NOMO-1 treated with DMSO at 0.1 percent for 48 hours (cell line): ENCODE results near the gene BCAS1.

ENCODE experiments used
- DNase-seq: peaks from one replicate; lab custom pipeline; 2025; ENCODE audit not compliant: unreplicated experiment; lab: John Stamatoyannopoulos, UW

BCAS1 gene

DNA sequence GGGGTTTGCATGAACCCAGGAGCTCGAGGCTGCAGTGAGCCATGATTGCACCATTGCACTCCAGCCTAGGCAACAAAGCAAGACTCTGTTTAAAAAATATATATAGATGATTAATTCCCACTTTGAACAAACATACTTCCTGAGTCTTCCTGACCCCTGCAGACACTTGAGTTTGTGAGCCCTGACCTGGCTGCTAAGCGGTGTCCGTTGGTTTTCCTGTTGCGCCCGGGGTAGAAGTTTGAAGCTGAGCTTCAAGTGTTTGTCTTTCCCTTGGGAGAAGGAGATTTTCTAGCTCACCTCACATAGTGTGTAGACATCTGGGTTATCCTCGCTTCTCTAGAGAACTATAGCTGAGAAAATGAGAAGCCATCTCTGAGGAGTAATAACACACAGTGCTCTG lies 11.7 kb upstream of the BCAS1 start:
- DNase-seq: no peak

DNA sequence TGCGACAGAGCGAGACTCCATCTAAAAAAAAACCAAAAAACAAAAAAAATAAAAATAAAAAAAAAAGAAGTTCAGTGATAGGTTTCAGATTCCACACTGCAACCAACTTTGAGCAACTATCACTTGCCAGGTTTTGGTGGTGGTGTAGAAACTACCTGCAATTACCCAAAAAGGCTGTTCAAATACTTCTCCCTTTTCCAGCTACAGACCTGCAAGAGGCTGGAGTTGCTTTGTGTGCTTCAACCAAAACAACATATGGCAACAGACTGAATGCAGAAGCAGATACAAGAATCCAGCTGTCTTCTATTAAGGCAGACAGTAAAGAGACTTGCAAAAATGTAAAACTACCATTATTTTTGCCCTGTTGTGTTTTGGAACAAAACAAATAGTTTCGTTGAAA lies 9.3 kb upstream of the BCAS1 start:
- peak; percentile 28 for DNase-seq

- DNase-seq: peak; percentile 46
Observed at GRCh38 chr20:54078296-54078984, 8.0 kb upstream of the BCAS1 start.

GRCh38 chr20:54076259-54076658 lies 5.9 kb upstream of the BCAS1 start:
- no peak for DNase-seq

DNA sequence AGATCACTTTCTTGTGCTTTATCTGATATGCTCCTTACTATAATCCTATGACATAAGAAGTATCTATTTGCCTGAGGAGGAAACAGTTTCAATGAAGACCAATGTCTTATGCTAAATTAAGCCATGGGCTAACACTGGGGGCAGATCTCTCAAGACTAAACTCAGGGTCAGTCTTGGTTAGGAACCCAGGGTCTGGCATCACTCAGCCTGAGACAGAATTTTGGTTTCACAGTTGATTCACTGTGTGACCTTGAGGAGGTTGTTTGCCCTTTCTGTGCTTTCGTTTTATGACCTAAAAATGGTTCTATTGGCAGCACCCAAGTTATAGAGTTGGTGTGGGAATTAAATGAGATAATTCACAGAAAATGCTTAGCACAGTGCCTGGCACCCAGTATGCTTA lies 4.9 kb upstream of the BCAS1 start:
- DNase-seq: no peak

GRCh38 chr20:54074511-54074910 lies 4.1 kb upstream of the BCAS1 start:
- DNase-seq: no peak

- no peak for DNase-seq
Observed at GRCh38 chr20:54073288-54073687, 2.9 kb upstream of the BCAS1 start.

GRCh38 chr20:54069501-54069971 lies 858 bp downstream of the BCAS1 start:
- no peak for DNase-seq

- DNase-seq: no peak
Observed at GRCh38 chr20:54068966-54069365, 1.4 kb downstream of the BCAS1 start.

DNA sequence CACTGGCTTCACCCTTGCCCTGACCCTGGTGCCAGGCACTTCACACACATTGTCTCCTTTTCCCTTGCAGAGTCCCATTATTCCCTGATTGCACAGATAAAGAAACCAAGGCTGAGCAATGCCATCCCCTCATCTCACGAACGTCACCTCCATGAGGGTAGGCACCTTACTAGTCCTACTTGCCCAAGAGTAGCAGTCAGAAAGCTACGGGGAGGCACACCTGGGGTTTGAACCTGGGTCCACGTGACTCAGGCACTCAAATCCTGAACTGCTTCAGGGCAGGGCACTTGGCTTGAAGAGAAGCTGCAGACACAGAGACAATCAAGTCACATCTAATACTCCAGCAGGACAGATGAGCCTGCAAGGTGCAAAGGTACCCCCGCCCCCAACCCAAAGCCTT lies 1.9 kb downstream of the BCAS1 start:
- no peak for DNase-seq

DNA sequence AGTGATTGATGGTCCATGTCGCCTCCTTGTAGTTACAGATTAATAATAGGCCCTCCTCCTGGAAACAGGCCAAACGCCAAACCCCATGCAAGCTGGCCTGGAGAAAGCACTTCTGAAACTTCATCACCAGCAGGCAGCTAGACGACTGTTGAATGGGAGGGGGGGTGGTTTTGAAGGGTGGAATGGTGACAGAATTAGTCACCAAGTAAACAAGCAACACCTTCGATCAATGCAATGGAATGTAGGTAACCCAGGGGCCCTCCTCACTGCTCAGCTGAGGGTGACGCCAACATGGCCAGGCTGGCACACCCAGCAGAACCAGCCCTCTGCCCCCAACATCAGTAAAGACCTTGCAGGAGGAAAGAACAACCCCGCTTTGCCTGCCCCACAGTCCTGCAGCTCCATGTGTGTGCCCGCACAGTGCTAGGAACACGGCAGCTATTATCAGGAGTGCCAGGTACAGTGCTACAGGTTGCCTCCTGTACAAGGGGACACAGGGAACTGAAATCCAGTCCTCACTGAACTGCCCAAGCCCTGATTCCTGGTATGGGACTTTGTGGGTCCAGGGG lies 2.7 kb downstream of the BCAS1 start:
- DNase-seq: no peak

DNA sequence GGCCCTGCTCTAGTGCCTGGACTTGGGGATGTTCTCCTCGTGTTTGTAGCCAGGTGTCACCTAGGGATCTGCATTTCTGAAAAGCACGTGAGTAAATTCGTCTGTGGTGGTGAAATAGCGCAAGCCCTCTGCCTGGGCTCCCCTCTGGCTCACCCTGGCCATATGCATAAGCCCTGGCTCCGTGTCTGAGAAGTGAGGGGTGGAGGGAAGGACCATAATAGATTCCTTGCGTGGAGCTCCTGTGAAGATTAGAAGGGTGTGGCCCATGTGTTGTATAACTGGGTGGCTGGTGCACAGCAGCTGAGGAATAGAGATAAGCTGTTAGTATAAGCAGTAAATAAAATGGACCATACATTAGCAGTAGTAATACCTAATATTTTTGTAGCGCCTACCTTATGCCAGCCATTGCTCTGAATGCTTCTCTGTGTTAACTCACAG lies 4.8 kb downstream of the BCAS1 start:
- no peak for DNase-seq

DNA sequence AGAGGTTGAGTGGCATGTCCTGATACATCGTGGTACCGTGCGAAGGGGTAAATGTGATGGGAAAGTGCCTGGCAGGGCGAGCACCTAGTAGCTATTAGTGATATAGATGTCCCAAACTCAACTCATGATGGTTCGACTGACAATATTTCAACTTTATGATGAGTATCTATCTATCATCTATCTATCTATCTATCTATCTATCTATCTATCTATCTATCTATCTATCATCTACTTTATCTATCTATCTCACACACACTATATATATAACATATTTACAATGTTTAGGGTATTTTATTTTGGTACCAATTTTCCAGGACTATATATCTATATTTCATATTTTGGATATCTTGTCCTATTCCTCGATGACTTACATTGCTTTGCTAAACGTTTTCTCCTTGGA lies 5.5 kb downstream of the BCAS1 start:
- DNase-seq: no peak

- no peak for DNase-seq
Observed at GRCh38 chr20:54063992-54064676, 6.3 kb downstream of the BCAS1 start.

GRCh38 chr20:54063580-54063979 lies 6.8 kb downstream of the BCAS1 start:
- DNase-seq: no peak

DNA sequence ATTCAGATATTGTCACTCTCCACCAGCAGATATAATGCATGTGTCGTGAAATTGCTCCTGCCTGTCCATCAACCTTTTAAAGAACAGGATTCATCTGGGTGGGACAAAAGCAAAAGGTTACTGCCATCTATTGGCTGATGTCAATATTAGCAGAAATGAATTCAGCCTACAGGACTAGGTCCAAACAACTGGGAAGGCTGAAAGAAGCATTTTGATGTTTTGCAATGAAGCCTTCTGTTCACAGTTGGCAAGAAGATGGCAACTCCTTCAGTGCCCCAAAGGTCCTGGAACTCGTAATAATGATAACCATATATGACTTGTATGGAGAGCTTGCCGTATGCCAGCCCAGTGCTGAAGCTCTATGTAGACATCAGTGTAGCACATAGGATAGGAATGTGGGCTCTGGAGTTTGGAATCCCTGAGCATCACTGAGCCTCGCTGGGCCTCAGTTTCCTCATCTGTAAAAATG lies 7.5 kb downstream of the BCAS1 start:
- DNase-seq: peak; percentile 65

GRCh38 chr20:54061101-54061881 lies 9.1 kb downstream of the BCAS1 start:
- peak; percentile 24 for DNase-seq

GRCh38 chr20:54059691-54060364 lies 10.6 kb downstream of the BCAS1 start:
- no peak for DNase-seq

GRCh38 chr20:54058420-54059139 lies 11.8 kb downstream of the BCAS1 start:
- no peak for DNase-seq
